Cardiac atrium fibroblast (primary cell): ENCODE measurements around the gene HMGB1. TPM values are rescaled to one million over a fixed set of nuclear protein-coding genes. Genes with fewer than 3 reads are reported as not detected.

ENCODE experiments used
- total RNA-seq: library from RNA; depleted of rRNA; stranded (reverse); fragments of >200 nt; gene quantifications from 2 replicates; pipeline ENCODE4 v1.2.3, GENCODE V29; 2015

Gene HMGB1
- total RNA-seq: 157 and 178 TPM in 2 replicates

DNA sequence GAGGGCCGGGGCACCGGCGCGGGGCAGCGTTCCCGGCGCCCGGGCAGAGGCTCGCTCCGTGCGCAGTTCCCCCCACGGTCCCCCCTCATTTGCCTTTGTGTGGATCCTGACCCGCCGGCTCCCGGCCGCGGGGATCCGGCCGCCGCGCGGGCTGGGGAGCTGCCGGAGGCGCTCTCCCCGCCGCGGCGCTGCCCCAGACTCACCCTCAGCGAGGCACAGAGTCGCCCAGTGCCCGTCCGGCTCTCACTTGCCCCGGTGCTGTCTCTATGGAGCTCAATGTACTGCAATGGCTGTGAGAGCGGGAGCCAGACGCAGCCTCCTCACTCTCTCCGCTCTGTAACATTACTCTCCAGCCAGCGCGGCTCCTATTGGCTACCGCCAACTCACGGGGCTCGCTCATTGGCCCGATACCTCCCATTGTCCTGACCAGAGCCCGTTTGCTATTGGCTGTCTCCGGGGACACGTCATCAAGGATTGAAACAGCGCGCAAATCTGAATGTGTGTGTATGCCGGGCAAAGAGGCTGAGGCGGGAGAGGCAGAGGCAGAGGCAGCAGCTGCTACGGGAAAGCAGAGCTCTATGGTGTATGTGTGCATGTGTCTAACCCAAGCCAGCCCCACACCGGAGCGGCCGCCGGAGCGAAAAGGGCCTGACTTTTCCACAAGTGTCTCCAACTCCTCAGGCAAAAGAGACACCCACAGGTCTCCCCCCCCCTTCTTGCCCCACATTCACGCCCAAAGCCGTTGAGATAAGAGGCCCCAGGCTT lies at the start of gene HMGB1:
Gene HMGB1, minus strand, starts transcription at position 344 of the 765 bp plus-strand sequence. CDS start 2,256 bp downstream, outside the sequence.

DNA sequence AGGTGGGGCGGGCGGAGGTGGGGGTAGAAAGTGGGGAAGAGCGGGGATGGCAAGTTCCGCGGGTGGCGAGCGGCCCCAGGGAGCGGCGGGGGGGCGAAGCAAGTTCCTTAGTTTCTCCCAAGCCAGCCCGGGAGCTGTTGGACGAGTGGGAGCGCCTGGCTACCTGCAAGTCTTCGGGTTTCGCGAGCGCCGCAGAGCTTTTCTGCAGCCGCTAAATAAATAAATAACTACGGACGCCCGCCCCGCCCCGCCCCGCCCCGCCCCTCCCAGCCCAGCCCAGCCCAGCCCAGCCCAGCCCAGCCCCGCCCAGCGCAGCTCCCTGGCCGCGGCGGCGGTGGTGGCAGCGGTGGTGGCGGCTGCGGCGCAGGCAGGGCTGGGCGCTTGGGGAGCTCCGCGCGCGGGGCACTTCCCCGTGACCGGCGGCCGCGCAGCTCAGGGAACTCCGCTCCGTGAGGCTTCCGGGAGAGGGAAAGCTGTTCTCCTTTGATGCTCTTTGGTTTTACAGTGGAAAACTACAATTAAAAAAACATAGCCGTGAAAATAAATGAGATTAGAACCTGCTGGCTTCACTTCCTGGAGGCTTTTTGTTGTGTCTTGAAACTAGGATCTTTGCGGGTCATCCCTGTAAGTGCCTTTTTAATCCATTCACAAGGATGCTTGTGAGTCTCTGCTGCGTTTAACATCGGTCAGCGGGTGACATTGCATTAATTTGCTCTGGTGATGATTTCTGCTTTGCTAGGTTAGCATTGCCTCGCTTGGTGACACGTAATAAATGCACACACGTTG lies 43.5 kb downstream of the HMGB1 start, which contains the start of gene UBE2L5:
Gene UBE2L5, plus strand, starts transcription at position 440 of the 786 bp plus-strand sequence. CDS start 5,498 bp downstream, outside the sequence.

Other genes starting within 250 kb of the HMGB1 start
- gene KATNAL1, start 158.4 kb downstream of the HMGB1 start, total RNA-seq: 10.5 and 11.7 TPM in 2 replicates
- not detected in 2 replicates for gene UBE2L5, start 43.4 kb downstream of the HMGB1 start, total RNA-seq
- 13.2 and 23.5 TPM in 2 replicates for gene USPL1, start 152.0 kb upstream of the HMGB1 start, total RNA-seq